Fibroblast of lung (primary cell): Measurements from ENCODE around the gene PLA2G12B.

Experiments used
- CTCF ChIP-seq, 2 donors: IDR thresholded peaks in 1 of 2; conservative IDR thresholded peaks in 1 of 2; 1 replicate in 1 of 2; 2 replicates in 1 of 2; pipeline ENCODE4 v1.5.1; 2011 to 2012; ENCODE audit warnings: low read length in 2 of 2, control low read depth in 1 of 2, inconsistent platforms in 1 of 2, low read depth in 1 of 2, mild to moderate bottlenecking in 1 of 2
- EZH2 ChIP-seq: IDR thresholded peaks from 2 replicates; pipeline ENCODE4 v1.5.1; 2012; ENCODE audit warnings: low read length, control low read depth, mild to moderate bottlenecking; ENCODE audit errors: missing control alignments

DNA sequence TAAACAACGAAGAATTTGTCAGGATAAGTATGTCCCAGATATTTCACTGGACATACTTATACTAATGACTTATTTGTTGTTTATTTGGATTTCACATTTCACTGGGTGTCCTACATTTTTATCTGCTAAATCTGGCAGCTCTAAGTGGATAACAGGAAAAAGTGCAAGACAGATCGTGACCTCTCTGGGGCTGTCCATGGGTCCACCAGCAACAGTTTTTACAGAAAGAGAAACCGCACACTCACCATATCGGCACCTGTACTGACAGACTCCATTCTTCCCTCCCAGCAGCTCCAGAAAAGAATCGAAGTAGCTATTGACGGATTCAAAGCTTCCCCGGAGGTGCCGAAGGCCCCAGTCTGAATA, 393 bp downstream of the PLA2G12B start:
- TF ChIP-seq CTCF (conservative IDR thresholded peaks at IDR 0.05 in 1 of 2, IDR thresholded peaks at IDR 0.05 in 1 of 2; ENCODE audit: low read depth in 1 of 2, low read length in 2 of 2) (no peak), EZH2 (no peak)
